ENCODE results near the gene EGR1. TPM values are rescaled to one million over a fixed set of nuclear protein-coding genes. Genes with fewer than 3 reads are reported as not detected.

The EGR1 gene
- total and polyA plus RNA-seq, 4 donors, result 1.4 to 88.7 (median 13.1) TPM

- H3K27me3 ChIP-seq (ENCODE audit: control insufficient read depth in 4 of 4, insufficient read depth in 4 of 4, low read length in 3 of 4), result no peaks in the 10 kb centered on the region
- no peak for DNase-seq (ENCODE audit: low spot score)
- no peaks in the 10 kb centered on the region for H3K9me3 ChIP-seq (ENCODE audit: control insufficient read depth in 4 of 4, low read length in 3 of 4)
- no peak overlapping the region for H3K4me3 ChIP-seq (ENCODE audit: low read depth in 1 of 3, low read length in 3 of 3)
- H3K9ac ChIP-seq (ENCODE audit: low read depth in 1 of 2, low read length in 2 of 2), result no peak overlapping the region
- no peaks in the 10 kb centered on the region for H3K36me3 ChIP-seq (ENCODE audit: control insufficient read depth in 4 of 4, insufficient read depth in 3 of 4, low read depth in 1 of 4, low read length in 3 of 4)
- no peak overlapping the region for H3K27ac ChIP-seq (ENCODE audit: low read depth in 1 of 2, low read length in 2 of 2)
- 82% methylated on average over 5 of the region's 5 CpGs for WGBS
- H3K4me1 ChIP-seq (ENCODE audit: control insufficient read depth in 4 of 4, insufficient read depth in 4 of 4, low read length in 3 of 4), result peaks cover 0 to 34% (median 20%) of the 10 kb centered on the region in 4 donors
- TF ChIP-seq HNF4G (IDR thresholded peaks at IDR 0.05), result no peak
- TF ChIP-seq ZBTB33 (IDR thresholded peaks at IDR 0.05), result no peak
- no peak for TF ChIP-seq HNF4A (conservative IDR thresholded peaks at IDR 0.05)
- TF ChIP-seq RXRA (IDR thresholded peaks at IDR 0.05), result no peak
- no peak for TF ChIP-seq FOXA1 (IDR thresholded peaks at IDR 0.05)
- no peak for TF ChIP-seq RAD21 (IDR thresholded peaks at IDR 0.05)
- TF ChIP-seq CTCF (IDR thresholded peaks at IDR 0.05; ENCODE audit: low read depth, low read length, missing input control), result no peak
- TF ChIP-seq FOXA2 (IDR thresholded peaks at IDR 0.05), result no peak
- TF ChIP-seq JUND (IDR thresholded peaks at IDR 0.05), result no peak
- TF ChIP-seq NR2F2 (IDR thresholded peaks at IDR 0.05), result no peak
- no peak for TF ChIP-seq ATF3 (IDR thresholded peaks at IDR 0.05)
- no peak for TF ChIP-seq SP1 (IDR thresholded peaks at IDR 0.05)
- TF ChIP-seq EGR1 (IDR thresholded peaks at IDR 0.05; ENCODE audit: low read depth in 2 of 2), result no peak
- TF ChIP-seq TAF1 (conservative IDR thresholded peaks at IDR 0.05), result no peak
- TF ChIP-seq MAX (IDR thresholded peaks at IDR 0.05), result no peak
- TF ChIP-seq GABPA (IDR thresholded peaks at IDR 0.05 in 1 of 2, conservative IDR thresholded peaks at IDR 0.05 in 1 of 2), result no peak
These were observed 24.4 kb downstream of the EGR1 start for GRCh38 chr5:138489683-138490061.

GRCh38 chr5:138490648-138491283 lies 25.5 kb downstream of the EGR1 start:
- Histone ChIP-seq H3K36me3 (ENCODE audit: control insufficient read depth in 4 of 4, insufficient read depth in 3 of 4, low read depth in 1 of 4, low read length in 3 of 4) (no peaks in the 10 kb centered on the region), H3K27me3 (ENCODE audit: control insufficient read depth in 4 of 4, insufficient read depth in 4 of 4, low read length in 3 of 4) (no peaks in the 10 kb centered on the region), H3K4me1 (ENCODE audit: control insufficient read depth in 4 of 4, insufficient read depth in 4 of 4, low read length in 3 of 4) (peaks cover 0 to 34% (median 20%) of the 10 kb centered on the region in 4 donors), H3K9me3 (ENCODE audit: control insufficient read depth in 4 of 4, low read length in 3 of 4) (no peaks in the 10 kb centered on the region), H3K27ac (ENCODE audit: low read depth in 1 of 2, low read length in 2 of 2) (no peak overlapping the region), H3K9ac (ENCODE audit: low read depth in 1 of 2, low read length in 2 of 2) (no peak overlapping the region), H3K4me3 (ENCODE audit: low read depth in 1 of 3, low read length in 3 of 3) (no peak overlapping the region)
- TF ChIP-seq RAD21 (IDR thresholded peaks at IDR 0.05) (no peak), NR2F2 (IDR thresholded peaks at IDR 0.05) (no peak), ZBTB33 (IDR thresholded peaks at IDR 0.05) (no peak), HNF4G (IDR thresholded peaks at IDR 0.05) (no peak), ATF3 (IDR thresholded peaks at IDR 0.05) (no peak), FOXA1 (IDR thresholded peaks at IDR 0.05) (no peak), EGR1 (IDR thresholded peaks at IDR 0.05; ENCODE audit: low read depth in 2 of 2) (no peak)
- 89% methylated on average over 12 of the region's 12 CpGs for WGBS
- DNase-seq (ENCODE audit: low spot score), result no peak
